RWPE2 (cell line): ENCODE results near the gene C6orf141.

ENCODE experiments used
- ATAC-seq: fragments of 200-7000 bp; cut with Tn5 transposase; 3 replicates; pipeline ENCODE4 v1.9.1; 2021; ENCODE audit warnings: low read depth
- DNase-seq: peaks from one replicate; pipeline ENCODE4 v3.0.0-alpha.2; 2020; ENCODE audit warnings: low spot score
- H3K27ac ChIP-seq: fragments of 450-650 bp; 2 replicates; pipeline ENCODE4 v1.5.1; 2017; ENCODE audit warnings: mild to moderate bottlenecking; ENCODE audit not compliant: poor library complexity, severe bottlenecking
- H3K27me3 ChIP-seq: fragments of 250-450 bp; sonication (Bioruptor Pico); 2 replicates; pipeline ENCODE4 v1.5.1; 2021; ENCODE audit warnings: mild to moderate bottlenecking, moderate library complexity; ENCODE audit not compliant: insufficient read depth, poor library complexity, severe bottlenecking
- H3K36me3 ChIP-seq: fragments of 250-450 bp; sonication (Bioruptor Pico); 2 replicates; pipeline ENCODE4 v1.5.1; 2020; ENCODE audit warnings: low read depth, mild to moderate bottlenecking, moderate library complexity
- H3K4me1 ChIP-seq: fragments of 250-450 bp; sonication (Bioruptor Pico); 2 replicates; pipeline ENCODE4 v1.5.1; 2021; ENCODE audit warnings: mild to moderate bottlenecking, moderate library complexity; ENCODE audit not compliant: insufficient read depth, poor library complexity, severe bottlenecking
- H3K4me3 ChIP-seq: fragments of 250-450 bp; sonication (Bioruptor Pico); 2 replicates; pipeline ENCODE4 v1.5.1; 2021; ENCODE audit warnings: mild to moderate bottlenecking, moderate library complexity; ENCODE audit not compliant: severe bottlenecking
- H3K9me3 ChIP-seq: fragments of 250-450 bp; sonication (Bioruptor Pico); 2 replicates; pipeline ENCODE4 v1.5.1; 2021; ENCODE audit warnings: mild to moderate bottlenecking, moderate library complexity; ENCODE audit not compliant: severe bottlenecking
- CTCF ChIP-seq: fragments of 450-650 bp; IDR thresholded peaks from one replicate; pipeline ENCODE4 v1.5.1; 2017; ENCODE audit warnings: mild to moderate bottlenecking, moderate library complexity; ENCODE audit not compliant: poor library complexity, severe bottlenecking

Gene C6orf141

GRCh38 chr6:49543087-49543858 lies 7.2 kb upstream of the C6orf141 start:
- DNase-seq = no peak
- peaks cover 22% of the 10 kb centered on the region for H3K4me1 ChIP-seq
- no peak overlapping the region for H3K4me3 ChIP-seq
- H3K9me3 ChIP-seq = no peaks in the 10 kb centered on the region
- no peaks in the 10 kb centered on the region for H3K36me3 ChIP-seq
- peak overlapping the region; percentile 94 for H3K27ac ChIP-seq
- TF ChIP-seq CTCF = no peak
- no peak for ATAC-seq
- H3K27me3 ChIP-seq = no peaks in the 10 kb centered on the region

GRCh38 chr6:49546331-49546730 lies 4.1 kb upstream of the C6orf141 start:
- Histone ChIP-seq H3K36me3 (no peaks in the 10 kb centered on the region), H3K4me3 (no peak overlapping the region), H3K27ac (no peak overlapping the region), H3K27me3 (no peaks in the 10 kb centered on the region), H3K9me3 (no peaks in the 10 kb centered on the region), H3K4me1 (peaks cover 13% of the 10 kb centered on the region)
- TF ChIP-seq CTCF = no peak
- DNase-seq (no peak), ATAC-seq (no peak)

GRCh38 chr6:49548613-49549304 lies 1.7 kb upstream of the C6orf141 start:
- Histone ChIP-seq H3K27ac (no peak overlapping the region), H3K4me3 (no peak overlapping the region), H3K36me3 (peaks cover 18% of the 10 kb centered on the region), H3K4me1 (peaks cover 10% of the 10 kb centered on the region), H3K9me3 (no peaks in the 10 kb centered on the region), H3K27me3 (no peaks in the 10 kb centered on the region)
- no peak for TF ChIP-seq CTCF
- DNase-seq = no peak
- ATAC-seq = no peak

DNA sequence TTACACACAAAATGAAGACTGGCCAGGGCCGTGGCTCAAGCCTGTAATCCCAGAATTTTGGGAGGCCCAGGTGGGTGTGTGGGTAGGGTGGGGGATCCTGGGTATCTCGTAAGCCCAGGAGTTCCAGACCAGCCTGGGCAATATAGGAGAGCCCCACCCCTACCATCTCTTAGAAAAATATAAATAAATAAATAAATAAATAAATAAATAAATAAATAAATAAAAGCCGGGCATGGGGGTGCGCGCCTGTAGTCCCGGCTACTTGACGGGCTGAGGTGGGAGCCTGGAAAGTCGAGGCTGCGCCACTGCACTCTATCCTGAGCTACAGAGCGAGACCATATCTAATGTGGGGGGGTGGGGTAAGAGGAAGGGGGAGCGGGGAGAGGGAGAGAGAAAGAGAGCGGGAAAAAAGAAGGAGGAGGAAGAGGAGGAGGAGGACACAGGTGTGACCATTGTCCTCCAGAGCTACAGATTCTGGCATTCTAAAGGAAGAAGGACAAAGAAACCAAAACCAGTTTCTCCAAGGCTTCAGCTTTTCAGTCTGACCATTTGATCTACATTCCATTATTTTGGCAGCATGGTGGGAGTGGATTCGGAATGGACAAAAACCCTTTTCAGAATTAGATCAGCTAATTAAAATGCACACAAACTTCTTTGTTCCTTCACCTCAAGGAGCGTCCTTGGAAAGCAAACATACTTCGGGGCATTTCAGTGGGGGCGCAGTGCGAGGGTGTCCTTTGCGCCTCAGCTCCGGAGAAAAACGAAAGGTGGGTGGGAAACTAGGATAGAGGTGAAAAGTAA lies 577 bp upstream of the C6orf141 start:
- no peak for TF ChIP-seq CTCF
- Histone ChIP-seq H3K27ac (peak overlapping the region; percentile 95), H3K4me3 (peak overlapping the region; percentile 69), H3K9me3 (no peaks in the 10 kb centered on the region), H3K27me3 (no peaks in the 10 kb centered on the region), H3K4me1 (peaks cover 14% of the 10 kb centered on the region), H3K36me3 (peaks cover 25% of the 10 kb centered on the region)
- DNase-seq = no peak
- ATAC-seq = no peak
